HepG2 (cell line): ENCODE data around the gene VPS13D. TPM values are rescaled to one million over a fixed set of nuclear protein-coding genes. Genes with fewer than 3 reads are reported as not detected.
A peak's percentile ranks its signal among the peaks of the same experiment; 100 is the strongest.

Experiments used
- ARNTL ChIP-seq: sonication (generic); formaldehyde crosslinking; IDR thresholded peaks from 2 replicates; pipeline ENCODE4 v1.4.0; 2020; ENCODE audit warnings: mild to moderate bottlenecking, missing genetic modification reagents
- ATRX ChIP-seq: sonication (generic); formaldehyde crosslinking; IDR thresholded peaks from 2 replicates; pipeline ENCODE4 v1.4.0; 2020; ENCODE audit warnings: missing genetic modification reagents, borderline replicate concordance
- CENPX ChIP-seq: sonication (generic); formaldehyde crosslinking; IDR thresholded peaks from 2 replicates; pipeline ENCODE4 v1.9.0; 2021; ENCODE audit warnings: mild to moderate bottlenecking, missing genetic modification reagents, moderate library complexity
- GPN1 ChIP-seq: sonication (generic); formaldehyde crosslinking; IDR thresholded peaks from 2 replicates; pipeline ENCODE4 v1.5.1; 2020; ENCODE audit warnings: missing genetic modification reagents, borderline replicate concordance
- KDM4B ChIP-seq: sonication (generic); formaldehyde crosslinking; IDR thresholded peaks from 2 replicates; pipeline ENCODE4 v1.4.0; 2020; ENCODE audit warnings: missing genetic modification reagents
- MAFF ChIP-seq: IDR thresholded peaks from 2 replicates; pipeline ENCODE4 v1.6.1; 2011; ENCODE audit warnings: low read depth, low read length, improper control_type of control experiment
- MED1 ChIP-seq: sonication (generic); formaldehyde crosslinking; IDR thresholded peaks from 2 replicates; pipeline ENCODE4 v1.4.0; 2020; ENCODE audit warnings: missing genetic modification reagents
- MIER2 ChIP-seq: IDR thresholded peaks from 2 replicates; pipeline ENCODE4 v1.6.1; 2016; ENCODE audit warnings: missing biosample characterization, missing genetic modification reagents
- MLX ChIP-seq: IDR thresholded peaks from 2 replicates; pipeline ENCODE4 v1.6.1; 2016
- NRL ChIP-seq: sonication (generic); formaldehyde crosslinking; IDR thresholded peaks from 2 replicates; pipeline ENCODE4 v1.5.0; 2020; ENCODE audit warnings: missing genetic modification reagents, mild to moderate bottlenecking, moderate library complexity, borderline replicate concordance
- PAF1 ChIP-seq: IDR thresholded peaks from 2 replicates; pipeline ENCODE4 v1.6.1; 2016; ENCODE audit warnings: missing genetic modification reagents, missing compliant biosample characterization
- PHB2 ChIP-seq: fragments of 450-650 bp; IDR thresholded peaks from 2 replicates; pipeline ENCODE4 v1.6.1; 2018; ENCODE audit not compliant: partially characterized antibody
- PLRG1 ChIP-seq: fragments of 450-650 bp; conservative IDR thresholded peaks from 2 replicates; pipeline ENCODE4 v1.6.1; 2016
- PLSCR1 ChIP-seq: sonication (generic); formaldehyde crosslinking; IDR thresholded peaks from 2 replicates; pipeline ENCODE4 v1.5.0; 2020; ENCODE audit warnings: missing genetic modification reagents, mild to moderate bottlenecking, borderline replicate concordance
- POLR2AphosphoS5 ChIP-seq: IDR thresholded peaks from 2 replicates; pipeline ENCODE4 v1.6.1; 2012; ENCODE audit warnings: low read depth, low read length
- SOX13 ChIP-seq, 3 experiments: fragments of 450-650 bp in 1 of 3; sonication (generic) in 1 of 3; formaldehyde crosslinking in 1 of 3; IDR thresholded peaks in 2 of 3; conservative IDR thresholded peaks in 1 of 3; 2 replicates each; pipeline versions ENCODE4 v1.5.0 to v1.6.1; 2016 to 2020; ENCODE audit warnings: antibody characterized with exemption in 1 of 3, mild to moderate bottlenecking in 1 of 3, missing compliant biosample characterization in 1 of 3, missing genetic modification reagents in 1 of 3, moderate library complexity in 1 of 3
- TRIM24 ChIP-seq: sonication (generic); formaldehyde crosslinking; IDR thresholded peaks from 2 replicates; pipeline ENCODE4 v1.8.0; 2022; ENCODE audit warnings: mild to moderate bottlenecking, missing genetic modification reagents
- ZFX ChIP-seq: sonication (generic); formaldehyde crosslinking; IDR thresholded peaks from 2 replicates; pipeline ENCODE4 v1.4.0; 2020; ENCODE audit warnings: mild to moderate bottlenecking, low read depth, missing genetic modification reagents, moderate library complexity
- ZMYM2 ChIP-seq: sonication (generic); formaldehyde crosslinking; IDR thresholded peaks from 2 replicates; pipeline ENCODE4 v1.8.0; 2022; ENCODE audit warnings: mild to moderate bottlenecking, missing genetic modification reagents
- ZNF124 ChIP-seq: sonication (generic); formaldehyde crosslinking; IDR thresholded peaks from 2 replicates; pipeline ENCODE4 v1.4.0; 2020; ENCODE audit warnings: missing genetic modification reagents
- ZNF20 ChIP-seq: sonication (generic); formaldehyde crosslinking; IDR thresholded peaks from 2 replicates; pipeline ENCODE4 v1.4.0; 2020; ENCODE audit warnings: mild to moderate bottlenecking, moderate library complexity, missing genetic modification reagents
- ZNF205 ChIP-seq: IDR thresholded peaks from 2 replicates; pipeline ENCODE4 v1.6.1; 2018; ENCODE audit warnings: missing biosample characterization, missing genetic modification reagents
- ZNF281 ChIP-seq: sonication (generic); formaldehyde crosslinking; IDR thresholded peaks from 2 replicates; pipeline ENCODE4 v1.4.0; 2020; ENCODE audit warnings: missing genetic modification reagents, borderline replicate concordance
- ZNF441 ChIP-seq: sonication (generic); formaldehyde crosslinking; IDR thresholded peaks from 2 replicates; pipeline ENCODE4 v1.7.0; 2021; ENCODE audit warnings: missing genetic modification reagents, borderline replicate concordance
- ZNF468 ChIP-seq: sonication (generic); formaldehyde crosslinking; IDR thresholded peaks from 2 replicates; pipeline ENCODE4 v1.8.0; 2022; ENCODE audit warnings: mild to moderate bottlenecking, moderate library complexity, missing genetic modification reagents
- ZNF784 ChIP-seq: sonication (generic); formaldehyde crosslinking; IDR thresholded peaks from 2 replicates; pipeline ENCODE4 v1.5.1; 2020; ENCODE audit warnings: missing genetic modification reagents, mild to moderate bottlenecking, borderline replicate concordance
- polyA plus RNA-seq, 8 experiments: library from polyadenylated mRNA; depleted of rRNA in 3 of 8; stranded (reverse) in 7 of 8; unstranded in 1 of 8; fragments of >200 nt; fragmentation: Illumina TruSeq in 4 of 8; extraction: Trizol in 4 of 8; gene quantifications; 2 replicates each; pipeline versions ENCODE4 v1.2.1 to v1.2.3, GENCODE V29; 2011 to 2016; ENCODE audit warnings: low read depth in 4 of 8, missing spikeins in 1 of 8, mixed read lengths in 1 of 8; ENCODE audit not compliant: insufficient read depth in 1 of 8
- total RNA-seq, 5 experiments: library from RNA; depleted of rRNA; stranded (reverse); fragments of >200 nt; fragmentation: Illumina TruSeq; extraction: Trizol; gene quantifications; 2 replicates each; pipeline ENCODE4 v1.2.3, GENCODE V29; 2016; ENCODE audit warnings: low read depth in 1 of 5

The VPS13D gene
- total and polyA plus RNA-seq, 2 of the 13 experiments (the other 11 are each of a cell fraction or from before 2014, with no cell fraction given), result 8.6 to 13.9 TPM

GRCh38 chr1:12525311-12526181, 295.7 kb downstream of the VPS13D start (continued):
- TF ChIP-seq ZNF281 (CRISPR knock-in tag), result no peak
- peak; percentile 86; the same call in 1 of the 2 replicates for TF ChIP-seq NRL (CRISPR knock-in tag)
- 0 out of 2 replicates have a peak, but pooled peaks have one; percentile 33 for TF ChIP-seq ZNF124 (CRISPR knock-in tag)
- peak; percentile 63 for TF ChIP-seq POLR2AphosphoS5
- TF ChIP-seq TRIM24 (CRISPR knock-in tag), result 0 out of 2 replicates have a peak, but pooled peaks have one; percentile 46
- TF ChIP-seq KDM4B (CRISPR knock-in tag), result peak; percentile 16; the same call in 1 of the 2 replicates
- peak; percentile 51; the same call in 1 of the 2 replicates for TF ChIP-seq ZNF441
- TF ChIP-seq SOX13 (IDR thresholded peaks at IDR 0.05), result peak; percentile 44
- peak in 1 of 2 experiments; percentile 88; a peak in 2 of 4 replicates for TF ChIP-seq SOX13 (CRISPR knock-in tag; conservative IDR thresholded peaks at IDR 0.05 in 1 of 2, IDR thresholded peaks at IDR 0.05 in 1 of 2)
- peak; percentile 87 for TF ChIP-seq ZFX
- no peak for TF ChIP-seq CENPX (CRISPR knock-in tag)
- TF ChIP-seq ARNTL (CRISPR knock-in tag), result no peak
- TF ChIP-seq MIER2 (CRISPR knock-in tag), result 0 out of 2 replicates have a peak, but pooled peaks have one; percentile 23
- TF ChIP-seq ZNF205 (CRISPR knock-in tag), result peak; percentile 45; the same call in 1 of the 2 replicates
- TF ChIP-seq MED1, result peak; percentile 96
- no peak for TF ChIP-seq PLSCR1 (CRISPR knock-in tag)
- no peak for TF ChIP-seq ATRX (CRISPR knock-in tag)
- no peak; the same call in 1 of the 2 replicates for TF ChIP-seq MLX
- TF ChIP-seq ZNF468 (CRISPR knock-in tag), result no peak
- TF ChIP-seq ZNF784 (CRISPR knock-in tag), result peak; percentile 53; the same call in 1 of the 2 replicates
- no peak for TF ChIP-seq PHB2
- no peak for TF ChIP-seq MAFF
- TF ChIP-seq ZNF20, result no peak
- no peak for TF ChIP-seq GPN1 (CRISPR knock-in tag)
- TF ChIP-seq PLRG1, result no peak
- TF ChIP-seq ZMYM2 (CRISPR knock-in tag), result no peak
- no peak for TF ChIP-seq PAF1 (CRISPR knock-in tag)
